Esophagus squamous epithelium (tissue), 4 donors: ENCODE results near the gene CWC27.

Source experiments
- CTCF ChIP-seq, 6 experiments: fragments of 450-650 bp in 4 of 6; fragments of 200-600 bp in 2 of 6; sonication (generic) in 2 of 6; IDR thresholded peaks; one replicate each; pipeline ENCODE4 v1.5.1; 2016 to 2019; ENCODE audit warnings: antibody characterized with exemption in 6 of 6, mild to moderate bottlenecking in 4 of 6, moderate library complexity in 4 of 6
- POLR2A ChIP-seq, 4 donors: fragments of 450-650 bp; IDR thresholded peaks; one replicate each; pipeline ENCODE4 v1.6.1; 2017; ENCODE audit warnings: antibody characterized with exemption in 4 of 4, mild to moderate bottlenecking in 4 of 4, moderate library complexity in 3 of 4

GRCh38 chr5:65067147-65067506, 298.4 kb downstream of the CWC27 start:
- TF ChIP-seq CTCF (IDR thresholded peaks at IDR 0.05) (no peak), POLR2A (IDR thresholded peaks at IDR 0.05) (no peak)
